Measurements from ENCODE around the gene NAPEPLD.
"Not testable (repeated sequence)": the region's sequence is repeated elsewhere in the genome, so short reads cannot be mapped to it uniquely, and the experiment has no call there.

DNA sequence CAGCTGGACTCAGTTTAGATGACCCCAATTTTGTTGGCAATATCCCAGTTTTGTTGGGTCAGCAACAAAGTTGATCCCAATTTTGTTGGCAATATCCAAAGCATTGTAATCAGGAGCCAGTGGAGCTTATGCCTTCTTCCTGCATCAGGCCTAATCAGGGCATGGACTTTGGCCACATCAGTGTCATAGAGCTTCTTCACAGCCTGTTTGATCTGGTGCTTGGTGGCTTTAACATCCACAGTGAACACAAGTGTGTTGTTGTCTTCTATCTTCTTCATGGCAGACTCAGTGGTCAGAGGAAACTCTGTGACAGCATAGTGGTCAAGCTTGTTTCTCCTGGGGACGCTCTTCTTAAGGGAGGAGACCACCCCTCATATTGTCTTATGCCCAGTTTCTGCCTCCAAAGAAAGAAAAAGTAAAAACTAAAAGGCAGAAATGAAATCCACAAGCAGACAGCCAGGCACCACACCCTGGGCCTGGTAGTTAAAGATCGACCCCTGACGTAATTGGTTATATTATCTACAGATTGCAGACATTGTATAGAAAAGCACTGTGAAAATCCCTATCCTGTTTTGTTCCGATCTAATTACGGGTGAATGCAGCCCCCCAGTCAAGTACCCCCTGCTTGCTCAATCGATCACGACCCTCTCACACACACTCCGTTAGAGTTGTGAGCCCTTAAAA, 3.2 kb upstream of the NAPEPLD start:
- TF ChIP-seq, protein P1, sequence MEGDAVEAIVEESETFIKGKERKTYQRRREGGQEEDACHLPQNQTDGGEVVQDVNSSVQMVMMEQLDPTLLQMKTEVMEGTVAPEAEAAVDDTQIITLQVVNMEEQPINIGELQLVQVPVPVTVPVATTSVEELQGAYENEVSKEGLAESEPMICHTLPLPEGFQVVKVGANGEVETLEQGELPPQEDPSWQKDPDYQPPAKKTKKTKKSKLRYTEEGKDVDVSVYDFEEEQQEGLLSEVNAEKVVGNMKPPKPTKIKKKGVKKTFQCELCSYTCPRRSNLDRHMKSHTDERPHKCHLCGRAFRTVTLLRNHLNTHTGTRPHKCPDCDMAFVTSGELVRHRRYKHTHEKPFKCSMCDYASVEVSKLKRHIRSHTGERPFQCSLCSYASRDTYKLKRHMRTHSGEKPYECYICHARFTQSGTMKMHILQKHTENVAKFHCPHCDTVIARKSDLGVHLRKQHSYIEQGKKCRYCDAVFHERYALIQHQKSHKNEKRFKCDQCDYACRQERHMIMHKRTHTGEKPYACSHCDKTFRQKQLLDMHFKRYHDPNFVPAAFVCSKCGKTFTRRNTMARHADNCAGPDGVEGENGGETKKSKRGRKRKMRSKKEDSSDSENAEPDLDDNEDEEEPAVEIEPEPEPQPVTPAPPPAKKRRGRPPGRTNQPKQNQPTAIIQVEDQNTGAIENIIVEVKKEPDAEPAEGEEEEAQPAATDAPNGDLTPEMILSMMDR (conservative IDR thresholded peaks at IDR 0.05): not testable (repeated sequence)
- not testable (repeated sequence) for TF ChIP-seq ZFX (IDR thresholded peaks at IDR 0.05)
